Fibroblast of lung (primary cell): Measurements from ENCODE around the gene STAC2. TPM values are rescaled to one million over a fixed set of nuclear protein-coding genes. Genes with fewer than 3 reads are reported as not detected.

Experiments used
- DNase-seq, 2 donors: peaks; one replicate each; pipeline versions ENCODE4 v3.0.0 to v3.0.0-alpha.2; 2010; ENCODE audit warnings: low read depth in 2 of 2
- H2AFZ ChIP-seq: 2 replicates; pipeline ENCODE4 v1.5.1; 2012; ENCODE audit warnings: low read length, control low read depth, inconsistent platforms
- H3K27ac ChIP-seq: 2 replicates; pipeline ENCODE4 v1.5.1; 2011; ENCODE audit warnings: low read length, control low read depth; ENCODE audit not compliant: insufficient read depth
- H3K27me3 ChIP-seq: 2 replicates; pipeline ENCODE4 v1.5.1; 2011; ENCODE audit warnings: mild to moderate bottlenecking, low read length; ENCODE audit not compliant: control insufficient read depth, insufficient read depth
- H3K36me3 ChIP-seq: 2 replicates; pipeline ENCODE4 v1.5.1; 2011; ENCODE audit warnings: low read length; ENCODE audit not compliant: control insufficient read depth, insufficient read depth
- H3K4me1 ChIP-seq: 2 replicates; pipeline ENCODE4 v1.5.1; 2011; ENCODE audit warnings: low read length; ENCODE audit not compliant: control insufficient read depth, insufficient read depth; ENCODE audit errors: extremely low read depth
- H3K4me2 ChIP-seq: 2 replicates; pipeline ENCODE4 v1.5.1; 2011; ENCODE audit warnings: low read length, control low read depth; ENCODE audit not compliant: insufficient read depth; ENCODE audit errors: extremely low read depth
- H3K4me3 ChIP-seq, 4 experiments: fragments of 200-600 bp in 1 of 4; sonication (generic) in 1 of 4; replicated peaks in 1 of 4; 2 replicates each; pipeline ENCODE4 v1.5.1; 2011 to 2016; ENCODE audit warnings: low read length in 4 of 4, low read depth in 3 of 4, mild to moderate bottlenecking in 3 of 4, control low read depth in 2 of 4, inconsistent platforms in 1 of 4, mixed read lengths in 1 of 4; ENCODE audit not compliant: insufficient read depth in 1 of 4; ENCODE audit errors: control extremely low read depth in 1 of 4
- H3K79me2 ChIP-seq: 2 replicates; pipeline ENCODE4 v1.5.1; 2012; ENCODE audit warnings: mild to moderate bottlenecking, low read length, inconsistent platforms; ENCODE audit not compliant: control insufficient read depth, insufficient read depth
- H3K9ac ChIP-seq: 2 replicates; pipeline ENCODE4 v1.5.1; 2011; ENCODE audit warnings: mild to moderate bottlenecking, low read length, control low read depth; ENCODE audit not compliant: insufficient read depth
- H3K9me3 ChIP-seq: 2 replicates; pipeline ENCODE4 v1.5.1; 2012; ENCODE audit warnings: low read depth, low read length; ENCODE audit not compliant: control insufficient read depth, insufficient read depth
- H4K20me1 ChIP-seq: 2 replicates; pipeline ENCODE4 v1.5.1; 2011; ENCODE audit warnings: low read length; ENCODE audit not compliant: control insufficient read depth, insufficient read depth; ENCODE audit errors: extremely low read depth
- CTCF ChIP-seq, 2 donors: IDR thresholded peaks in 1 of 2; conservative IDR thresholded peaks in 1 of 2; 1 replicate in 1 of 2; 2 replicates in 1 of 2; pipeline ENCODE4 v1.5.1; 2011 to 2012; ENCODE audit warnings: low read length in 2 of 2, control low read depth in 1 of 2, inconsistent platforms in 1 of 2, low read depth in 1 of 2, mild to moderate bottlenecking in 1 of 2
- EZH2 ChIP-seq: IDR thresholded peaks from 2 replicates; pipeline ENCODE4 v1.5.1; 2012; ENCODE audit warnings: low read length, control low read depth, mild to moderate bottlenecking; ENCODE audit errors: missing control alignments
- polyA plus RNA-seq, 2 donors: library from polyadenylated mRNA; depleted of rRNA in 1 of 2; stranded (reverse) in 1 of 2; unstranded in 1 of 2; fragments of >200 nt; gene quantifications; 2 replicates each; pipeline ENCODE4 v1.2.1, GENCODE V29; 2011 to 2012; ENCODE audit warnings: missing spikeins in 1 of 2
- total RNA-seq: library from RNA; depleted of rRNA; stranded (reverse); fragments of >200 nt; gene quantifications from 2 replicates; pipeline ENCODE4 v1.2.1, GENCODE V29; 2014

The STAC2 gene
- total and polyA plus RNA-seq, 2 donors (not counting 1 experiment from before 2014, with no cell fraction given) = 0.01 TPM; not detected in 1

- Histone ChIP-seq H3K36me3 (peaks cover 6% of the 10 kb centered on the region), H3K27me3 (peaks cover 5% of the 10 kb centered on the region), H3K4me1 (peaks cover 13% of the 10 kb centered on the region), H3K79me2 (no peaks in the 10 kb centered on the region), H2AFZ (no peak overlapping the region), H3K9ac (no peak overlapping the region), H3K4me3 (no peak overlapping the region), H3K27ac (no peak overlapping the region), H4K20me1 (no peaks in the 10 kb centered on the region), H3K4me2 (no peak overlapping the region), H3K9me3 (no peaks in the 10 kb centered on the region)
- TF ChIP-seq EZH2 (no peak), CTCF (conservative IDR thresholded peaks at IDR 0.05 in 1 of 2, IDR thresholded peaks at IDR 0.05 in 1 of 2; ENCODE audit: low read depth in 1 of 2, low read length in 2 of 2) (no peak)
- no peak for DNase-seq
Measured at GRCh38 chr17:39208136-39208535, 17.6 kb downstream of the STAC2 start.

- Histone ChIP-seq H3K9me3 (no peaks in the 10 kb centered on the region), H3K79me2 (peaks cover 28% of the 10 kb centered on the region), H2AFZ (no peak overlapping the region), H3K4me2 (no peak overlapping the region), H4K20me1 (no peaks in the 10 kb centered on the region), H3K4me1 (peaks cover 20% of the 10 kb centered on the region), H3K27me3 (peaks cover under 1% of the 10 kb centered on the region), H3K27ac (no peak overlapping the region), H3K36me3 (peaks cover 16% of the 10 kb centered on the region), H3K4me3 (no peak overlapping the region), H3K9ac (no peak overlapping the region)
- no peak for DNase-seq
- TF ChIP-seq EZH2 (no peak), CTCF (conservative IDR thresholded peaks at IDR 0.05 in 1 of 2, IDR thresholded peaks at IDR 0.05 in 1 of 2; ENCODE audit: low read depth in 1 of 2, low read length in 2 of 2) (no peak)
Measured at GRCh38 chr17:39205112-39205526, 20.6 kb downstream of the STAC2 start.

- no peak overlapping the region for H2AFZ ChIP-seq
- H3K27ac ChIP-seq = no peak overlapping the region
- H3K9me3 ChIP-seq = no peaks in the 10 kb centered on the region
- H3K4me3 ChIP-seq = no peak overlapping the region
- H3K79me2 ChIP-seq = peaks cover 28% of the 10 kb centered on the region
- H3K4me1 ChIP-seq = peaks cover 13% of the 10 kb centered on the region
- H3K27me3 ChIP-seq = no peaks in the 10 kb centered on the region
- H3K9ac ChIP-seq = no peak overlapping the region
- DNase-seq = no peak
- TF ChIP-seq CTCF (conservative IDR thresholded peaks at IDR 0.05 in 1 of 2, IDR thresholded peaks at IDR 0.05 in 1 of 2; ENCODE audit: low read depth in 1 of 2, low read length in 2 of 2) (no peak), EZH2 (no peak)
- H3K36me3 ChIP-seq = peaks cover 16% of the 10 kb centered on the region
- no peaks in the 10 kb centered on the region for H4K20me1 ChIP-seq
- H3K4me2 ChIP-seq = no peak overlapping the region
Measured at GRCh38 chr17:39204245-39204644, 21.5 kb downstream of the STAC2 start.
